Measurements from ENCODE around the gene FOXP1. TPM values are rescaled to one million over a fixed set of nuclear protein-coding genes. Genes with fewer than 3 reads are reported as not detected.

Gene FOXP1
- polyA plus RNA-seq, 1 donor (not counting 4 experiments of a cell fraction or from before 2014, with no cell fraction given) = 14.6 TPM

DNA sequence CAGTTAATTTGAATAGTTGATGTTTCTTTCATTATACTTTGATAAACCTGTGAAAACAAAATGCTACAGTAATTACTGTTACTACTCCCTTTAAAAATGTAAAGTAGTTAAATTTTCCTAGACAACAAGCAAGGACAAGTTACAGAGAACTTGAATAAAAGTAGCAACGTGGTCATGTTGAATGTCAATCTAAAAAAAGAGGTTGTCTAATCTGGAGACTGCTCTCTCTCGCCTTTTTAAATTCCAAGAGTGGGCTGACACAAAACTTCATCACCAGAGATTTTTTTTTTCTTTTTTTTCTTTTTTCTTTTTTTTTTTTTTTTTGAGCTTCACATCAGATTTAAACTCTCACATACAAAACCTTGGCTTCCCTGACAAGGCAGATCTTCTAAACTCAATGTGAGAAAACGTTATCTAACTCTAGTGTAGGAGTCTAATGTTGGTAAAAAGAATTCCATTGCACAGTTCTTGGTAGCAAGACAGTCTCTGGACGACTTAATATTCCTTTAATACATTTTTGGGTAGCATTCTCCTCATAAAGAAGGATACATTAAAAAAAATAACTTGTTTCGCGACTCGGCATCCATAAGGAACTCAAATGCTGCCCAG, 4.1 kb downstream of the FOXP1 start:
- no peaks in the 10 kb centered on the region for H3K9me3 ChIP-seq (ENCODE audit: control insufficient read depth, low read depth, low read length)
- peak overlapping the region in 1 of 3 experiments; percentile 38 for H3K4me3 ChIP-seq (ENCODE audit: control insufficient read depth in 2 of 3, extremely low read depth in 1 of 3, insufficient read depth in 2 of 3, low read depth in 1 of 3, low read length in 3 of 3)
- FAIRE-seq (no peak), DNase-seq (ENCODE audit: low read depth, low spot score) (no peak)
- H3K27ac ChIP-seq (ENCODE audit: control insufficient read depth, insufficient read depth, low read length) = peak overlapping the region; percentile 23
- TF ChIP-seq, protein P1, sequence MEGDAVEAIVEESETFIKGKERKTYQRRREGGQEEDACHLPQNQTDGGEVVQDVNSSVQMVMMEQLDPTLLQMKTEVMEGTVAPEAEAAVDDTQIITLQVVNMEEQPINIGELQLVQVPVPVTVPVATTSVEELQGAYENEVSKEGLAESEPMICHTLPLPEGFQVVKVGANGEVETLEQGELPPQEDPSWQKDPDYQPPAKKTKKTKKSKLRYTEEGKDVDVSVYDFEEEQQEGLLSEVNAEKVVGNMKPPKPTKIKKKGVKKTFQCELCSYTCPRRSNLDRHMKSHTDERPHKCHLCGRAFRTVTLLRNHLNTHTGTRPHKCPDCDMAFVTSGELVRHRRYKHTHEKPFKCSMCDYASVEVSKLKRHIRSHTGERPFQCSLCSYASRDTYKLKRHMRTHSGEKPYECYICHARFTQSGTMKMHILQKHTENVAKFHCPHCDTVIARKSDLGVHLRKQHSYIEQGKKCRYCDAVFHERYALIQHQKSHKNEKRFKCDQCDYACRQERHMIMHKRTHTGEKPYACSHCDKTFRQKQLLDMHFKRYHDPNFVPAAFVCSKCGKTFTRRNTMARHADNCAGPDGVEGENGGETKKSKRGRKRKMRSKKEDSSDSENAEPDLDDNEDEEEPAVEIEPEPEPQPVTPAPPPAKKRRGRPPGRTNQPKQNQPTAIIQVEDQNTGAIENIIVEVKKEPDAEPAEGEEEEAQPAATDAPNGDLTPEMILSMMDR (optimal IDR thresholded peaks at IDR 0.05 in 1 of 3, IDR thresholded peaks at IDR 0.05 in 1 of 3, conservative IDR thresholded peaks at IDR 0.05 in 1 of 3; ENCODE audit: extremely low read depth in 1 of 3, insufficient read depth in 2 of 3, low read length in 3 of 3) = no peak
- TF ChIP-seq EZH2 (IDR thresholded peaks at IDR 0.05; ENCODE audit: low read length) = no peak
- dilution Hi-C loops (cut with MboI; ENCODE audit: extremely low pct_ligation_motif_present, low sequenced_read_pairs) = no loop called here
- no peaks in the 10 kb centered on the region for H3K9me1 ChIP-seq (ENCODE audit: control insufficient read depth, extremely low read depth, insufficient read depth, low read length)
- H3K79me2 ChIP-seq (ENCODE audit: control insufficient read depth, insufficient read depth, low read length) = peaks cover 6% of the 10 kb centered on the region
- no peaks in the 10 kb centered on the region for H3K27me3 ChIP-seq (ENCODE audit: control insufficient read depth, extremely low read depth, insufficient read depth, low read length)
- H2AFZ ChIP-seq (ENCODE audit: control insufficient read depth, low read length) = no peak overlapping the region
- peak overlapping the region; percentile 44 for H3K4me2 ChIP-seq (ENCODE audit: control insufficient read depth, extremely low read depth, insufficient read depth, low read depth, low read length)
- no peaks in the 10 kb centered on the region for H3K36me3 ChIP-seq (ENCODE audit: control insufficient read depth in 2 of 2, extremely low read depth in 1 of 2, insufficient read depth in 2 of 2, low read length in 2 of 2)
- H3K9ac ChIP-seq (ENCODE audit: control insufficient read depth, extremely low read depth, insufficient read depth, low read length) = no peak overlapping the region
- H3K4me1 ChIP-seq (ENCODE audit: control insufficient read depth, extremely low read depth, insufficient read depth, low read length) = peaks cover 30% of the 10 kb centered on the region
- no peaks in the 10 kb centered on the region for H4K20me1 ChIP-seq (ENCODE audit: control insufficient read depth, extremely low read depth, insufficient read depth, low read length)

DNA sequence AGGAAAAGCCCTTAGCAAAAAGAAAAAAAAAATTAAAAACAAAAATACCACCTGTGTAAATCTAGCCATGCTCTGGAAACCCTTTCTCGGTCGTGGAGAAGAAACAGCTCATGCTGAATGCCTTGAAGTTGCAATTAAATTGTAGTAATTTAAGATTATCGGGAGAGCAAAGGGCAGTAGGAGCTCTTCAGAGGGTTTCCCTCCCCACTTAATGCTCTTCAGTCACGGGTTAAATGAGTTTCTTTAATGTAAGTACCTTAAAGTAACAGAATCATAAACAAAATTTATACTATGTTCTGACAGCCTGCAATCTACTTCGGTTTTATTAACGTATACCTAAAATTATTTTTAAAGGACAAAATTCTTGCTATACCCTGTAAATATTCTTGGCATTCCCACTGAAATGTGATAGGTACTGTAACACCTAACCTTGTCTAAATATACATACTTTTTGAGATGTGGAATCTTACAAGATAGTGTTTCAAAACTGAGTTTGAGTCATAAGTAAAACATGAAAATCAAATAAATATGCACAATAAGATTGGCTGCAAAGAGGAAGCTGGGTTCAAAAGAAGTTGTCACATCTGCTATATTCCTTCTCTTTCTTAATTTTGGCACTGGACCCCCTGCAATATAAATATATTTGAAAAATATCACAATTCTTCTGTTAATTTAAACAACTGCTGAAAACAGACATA, 5.3 kb downstream of the FOXP1 start:
- Histone ChIP-seq H3K36me3 (ENCODE audit: control insufficient read depth in 2 of 2, extremely low read depth in 1 of 2, insufficient read depth in 2 of 2, low read length in 2 of 2) (no peaks in the 10 kb centered on the region), H3K27me3 (ENCODE audit: control insufficient read depth, extremely low read depth, insufficient read depth, low read length) (no peaks in the 10 kb centered on the region), H3K4me1 (ENCODE audit: control insufficient read depth, extremely low read depth, insufficient read depth, low read length) (peaks cover 30% of the 10 kb centered on the region), H4K20me1 (ENCODE audit: control insufficient read depth, extremely low read depth, insufficient read depth, low read length) (no peaks in the 10 kb centered on the region), H3K9me3 (ENCODE audit: control insufficient read depth, low read depth, low read length) (no peaks in the 10 kb centered on the region), H3K4me3 (ENCODE audit: control insufficient read depth in 2 of 3, extremely low read depth in 1 of 3, insufficient read depth in 2 of 3, low read depth in 1 of 3, low read length in 3 of 3) (peak overlapping the region in 1 of 3 experiments; percentile 14), H3K9me1 (ENCODE audit: control insufficient read depth, extremely low read depth, insufficient read depth, low read length) (no peaks in the 10 kb centered on the region), H2AFZ (ENCODE audit: control insufficient read depth, low read length) (peak overlapping the region; percentile 49), H3K27ac (ENCODE audit: control insufficient read depth, insufficient read depth, low read length) (no peak overlapping the region), H3K4me2 (ENCODE audit: control insufficient read depth, extremely low read depth, insufficient read depth, low read depth, low read length) (no peak overlapping the region), H3K79me2 (ENCODE audit: control insufficient read depth, insufficient read depth, low read length) (peaks cover 6% of the 10 kb centered on the region), H3K9ac (ENCODE audit: control insufficient read depth, extremely low read depth, insufficient read depth, low read length) (no peak overlapping the region)
- dilution Hi-C loops (cut with MboI; ENCODE audit: extremely low pct_ligation_motif_present, low sequenced_read_pairs) = no loop called here
- TF ChIP-seq EZH2 (IDR thresholded peaks at IDR 0.05; ENCODE audit: low read length) = no peak
- TF ChIP-seq, protein P1 (optimal IDR thresholded peaks at IDR 0.05 in 1 of 3, IDR thresholded peaks at IDR 0.05 in 1 of 3, conservative IDR thresholded peaks at IDR 0.05 in 1 of 3; ENCODE audit: extremely low read depth in 1 of 3, insufficient read depth in 2 of 3, low read length in 3 of 3) = no peak
- FAIRE-seq (no peak), DNase-seq (ENCODE audit: low read depth, low spot score) (no peak)

Measured in keratinocyte (primary cell).